Hematopoietic multipotent progenitor cell treated with erythropoietin and hydrocortisone succinate and interleukin-3 and kit ligand, for 17 days (in vitro differentiated cells): ENCODE results near the gene ATF5.

Source experiments
- DNase-seq: peaks from one replicate; pipeline ENCODE4 v3.0.0-alpha.2; 2015; ENCODE audit warnings: low spot score

Gene ATF5

GRCh38 chr19:49929121-49929610 lies at the start of gene ATF5, which contains the start of gene NUP62:
ATF5 (plus strand) TSS chr19:49929205; CDS start chr19:49930851, 1,646 bp downstream.
NUP62 (minus strand) TSS chr19:49929504; CDS start chr19:49909807, 19,697 bp downstream.
- DNase-seq: no peak

DNA sequence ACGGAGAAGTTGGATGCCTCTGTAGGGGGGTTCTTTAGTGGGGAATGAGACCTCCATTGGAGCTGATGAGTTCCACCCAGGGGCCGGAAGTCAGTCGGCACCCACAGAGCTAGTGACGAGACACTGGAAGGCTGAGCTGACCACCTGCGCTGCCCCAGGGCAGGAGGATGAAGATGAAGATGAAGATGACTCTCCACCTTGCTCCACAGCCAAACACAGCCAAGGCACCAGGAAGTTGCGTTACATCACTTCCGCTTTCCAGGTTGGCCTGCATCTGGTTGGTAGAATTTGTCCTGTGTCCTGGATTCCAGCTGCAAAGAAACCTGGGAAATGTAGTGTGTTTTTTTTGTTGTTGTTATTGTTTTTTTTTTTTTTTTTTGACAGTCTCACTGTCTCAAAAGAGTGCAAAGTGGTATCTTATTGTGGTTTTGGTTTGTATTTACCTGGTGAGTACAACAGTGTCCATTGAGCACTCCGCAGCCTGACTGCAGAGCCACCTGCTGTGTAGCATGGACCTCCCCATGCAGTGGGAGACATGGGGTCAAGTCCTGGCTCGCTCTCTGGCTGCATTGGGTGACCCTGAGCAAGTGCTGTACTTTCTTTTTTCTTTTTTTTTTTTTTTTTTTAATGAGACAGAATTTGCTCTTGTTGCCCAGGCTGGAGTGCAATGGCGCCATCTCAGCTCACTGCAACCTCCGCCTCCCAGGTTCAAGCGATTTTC lies 49.6 kb upstream of the ATF5 start:
- peak; percentile 10 for DNase-seq

DNA sequence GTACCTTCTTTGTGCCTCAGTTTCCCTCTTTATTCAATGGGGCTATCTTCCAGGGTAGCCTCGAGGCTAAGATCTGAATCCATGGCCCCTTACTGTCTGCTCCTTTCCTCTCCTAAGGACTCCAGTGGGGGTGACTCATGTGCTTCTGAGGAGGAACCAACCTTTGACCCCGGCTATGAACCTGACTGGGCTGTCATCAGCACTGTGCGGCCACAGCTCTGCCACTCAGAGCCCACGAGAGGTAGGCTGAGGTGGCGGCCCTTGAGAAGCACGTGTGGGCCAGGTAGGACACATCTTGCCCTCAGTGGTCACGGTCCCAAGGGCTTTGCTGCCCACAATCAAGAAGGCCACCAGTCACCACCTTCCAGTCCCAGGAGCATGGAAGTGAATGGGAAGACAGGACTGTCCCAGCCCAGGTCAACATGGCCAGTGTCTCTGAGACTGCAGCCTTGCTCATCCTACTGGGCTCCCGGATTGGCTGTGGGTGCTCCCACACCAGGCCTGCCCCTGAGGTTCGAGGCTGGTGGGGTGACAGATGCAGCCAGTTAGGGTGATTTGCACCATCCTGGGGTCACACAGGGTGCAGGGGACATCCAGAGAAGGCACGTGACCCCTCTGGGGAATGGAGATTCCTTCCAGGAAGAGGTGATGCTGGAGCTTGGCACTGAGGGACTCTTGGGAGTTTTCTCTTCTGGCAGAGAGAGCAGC lies 48.7 kb upstream of the ATF5 start:
- DNase-seq: no peak

GRCh38 chr19:49881186-49881585 lies 47.8 kb upstream of the ATF5 start:
- DNase-seq: no peak

GRCh38 chr19:49881672-49882394 lies 47.2 kb upstream of the ATF5 start:
- DNase-seq: no peak

- no peak for DNase-seq
Measured at GRCh38 chr19:49882643-49883042, 46.4 kb upstream of the ATF5 start.

DNA sequence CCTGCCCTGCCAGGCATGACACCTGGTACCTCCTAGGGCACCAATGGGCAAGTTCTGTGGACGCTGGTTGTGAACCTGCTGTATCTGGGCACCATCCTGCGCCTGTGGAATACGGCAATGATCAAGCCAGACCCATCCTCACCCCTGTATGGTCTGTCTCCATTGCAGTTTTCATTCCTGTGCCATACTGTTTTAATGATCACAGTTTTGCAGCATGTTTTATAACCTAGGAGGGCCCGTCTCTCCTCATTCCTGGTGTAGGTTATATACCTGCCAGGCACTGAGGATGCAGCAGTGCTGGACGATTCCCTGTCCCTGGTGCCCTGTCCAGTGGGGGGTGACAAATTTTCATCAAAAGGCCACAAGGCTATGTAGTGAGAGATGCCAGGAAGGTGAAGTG lies 45.9 kb upstream of the ATF5 start:
- DNase-seq: no peak

DNA sequence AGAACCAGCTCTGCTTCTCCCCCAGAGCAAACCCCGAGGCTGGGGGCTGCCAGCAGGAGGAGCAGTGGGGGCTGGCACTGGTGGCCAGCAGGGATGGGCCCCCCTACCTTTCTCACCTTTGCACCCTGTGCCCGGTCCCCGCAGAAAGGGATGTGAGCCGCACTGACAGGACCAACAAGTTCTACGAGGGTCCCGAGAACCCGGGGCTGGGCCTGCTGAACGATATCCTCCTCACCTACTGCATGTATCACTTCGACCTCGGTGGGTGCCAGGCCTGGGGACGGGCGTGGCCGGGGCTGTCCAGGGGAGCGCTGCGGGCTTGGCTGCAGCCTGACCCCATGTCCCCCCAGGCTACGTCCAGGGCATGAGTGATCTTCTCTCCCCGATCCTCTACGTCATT lies 44.9 kb upstream of the ATF5 start:
- DNase-seq: no peak

- no peak for DNase-seq
Measured at GRCh38 chr19:49884760-49885159, 44.2 kb upstream of the ATF5 start.

GRCh38 chr19:49887037-49887664 lies 41.9 kb upstream of the ATF5 start:
- no peak for DNase-seq

GRCh38 chr19:49887665-49888509 lies 41.1 kb upstream of the ATF5 start:
- DNase-seq: no peak

DNA sequence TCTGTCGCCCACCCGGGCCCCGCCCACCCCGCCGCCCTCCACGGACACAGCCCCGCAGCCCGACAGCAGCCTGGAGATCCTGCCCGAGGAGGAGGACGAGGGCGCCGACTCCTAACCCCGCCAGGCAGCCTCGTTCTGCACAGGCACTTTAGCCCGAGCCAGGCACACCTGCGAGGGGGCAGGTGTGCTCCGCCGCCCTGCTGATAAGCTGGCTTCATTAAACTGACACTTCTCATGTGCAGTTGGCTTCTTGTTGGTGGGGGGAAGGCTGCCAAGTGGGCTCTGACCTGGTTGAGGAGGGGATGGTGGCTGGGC lies 40.5 kb upstream of the ATF5 start:
- DNase-seq: no peak

GRCh38 chr19:49889038-49889686 lies 39.8 kb upstream of the ATF5 start:
- DNase-seq: no peak

GRCh38 chr19:49889687-49890348 lies 39.2 kb upstream of the ATF5 start:
- DNase-seq: peak; percentile 83

- DNase-seq: peak; percentile 48
Measured at GRCh38 chr19:49890349-49891311, 38.4 kb upstream of the ATF5 start.

GRCh38 chr19:49891393-49891792 lies 37.6 kb upstream of the ATF5 start:
- no peak for DNase-seq

- no peak for DNase-seq
Measured at GRCh38 chr19:49892716-49893115, 36.3 kb upstream of the ATF5 start.

GRCh38 chr19:49894011-49894664 lies 34.9 kb upstream of the ATF5 start:
- no peak for DNase-seq
